Esophagus squamous epithelium (tissue), 4 donors: Measurements from ENCODE around the gene UNC79.

Source experiments
- CTCF ChIP-seq, 6 experiments: fragments of 450-650 bp in 4 of 6; fragments of 200-600 bp in 2 of 6; sonication (generic) in 2 of 6; IDR thresholded peaks; one replicate each; pipeline ENCODE4 v1.5.1; 2016 to 2019; ENCODE audit warnings: antibody characterized with exemption in 6 of 6, mild to moderate bottlenecking in 4 of 6, moderate library complexity in 4 of 6
- POLR2A ChIP-seq, 4 donors: fragments of 450-650 bp; IDR thresholded peaks; one replicate each; pipeline ENCODE4 v1.6.1; 2017; ENCODE audit warnings: antibody characterized with exemption in 4 of 4, mild to moderate bottlenecking in 4 of 4, moderate library complexity in 3 of 4

- no peak for TF ChIP-seq CTCF (IDR thresholded peaks at IDR 0.05)
- TF ChIP-seq POLR2A (IDR thresholded peaks at IDR 0.05) = no peak
Observed at GRCh38 chr14:93733231-93733630, 302.5 kb downstream of the UNC79 start.
